Activated CD8-positive, alpha-beta T cell treated with anti-CD3 and anti-CD28 coated beads, Interleukin-2, amount 10 ng/mL, durations not matched to agents 7 days and 5 days (primary cell): ENCODE results near the gene RAB7A. TPM values are rescaled to one million over a fixed set of nuclear protein-coding genes. Genes with fewer than 3 reads are reported as not detected.
A peak's percentile ranks its signal among the peaks of the same experiment; 100 is the strongest.

Source experiments
- ATAC-seq: fragments of 150-1000 bp; cut with Tn5 transposase; one replicate; pipeline ENCODE4 v1.10.0; 2021; ENCODE audit warnings: moderate library complexity
- CTCF ChIA-PET: fragments of 350-600 bp; sonication (Branson Sonifier 250); formaldehyde crosslinking; loops from one replicate; lab custom pipeline; 2021; ENCODE audit warnings: antibody characterized with exemption; lab: Charles Lee
- POLR2A ChIA-PET: fragments of 350-600 bp; sonication (Branson Sonifier 250); formaldehyde crosslinking; loops from one replicate; lab custom pipeline; 2021; ENCODE audit warnings: antibody characterized with exemption; lab: Charles Lee
- DNase-seq: peaks from one replicate; pipeline ENCODE4 v3.0.0-alpha.2; 2020
- H3K27ac Mint-ChIP-seq: one replicate; pipeline ENCODE4 v1.8.0; 2021; ENCODE audit warnings: mild to moderate bottlenecking, mixed read lengths
- H3K27me3 Mint-ChIP-seq: one replicate; pipeline ENCODE4 v1.8.0; 2021; ENCODE audit warnings: low read depth, mixed read lengths
- H3K36me3 Mint-ChIP-seq: one replicate; pipeline ENCODE4 v1.8.0; 2021; ENCODE audit warnings: low read depth, mixed read lengths
- H3K4me1 Mint-ChIP-seq: one replicate; pipeline ENCODE4 v1.8.0; 2021; ENCODE audit warnings: low read depth, mixed read lengths
- H3K4me3 Mint-ChIP-seq: one replicate; pipeline ENCODE4 v1.8.0; 2021; ENCODE audit warnings: mild to moderate bottlenecking, mixed read lengths
- H3K9me3 Mint-ChIP-seq: one replicate; pipeline ENCODE4 v1.8.0; 2022; ENCODE audit warnings: mixed read lengths; ENCODE audit not compliant: insufficient read depth
- total RNA-seq, 2 experiments: library from RNA; stranded (reverse); gene quantifications; one replicate each; pipeline ENCODE4 v1.2.3, GENCODE V29; 2021

Gene RAB7A
- total RNA-seq, 2 experiments from 2014 or later = 256 to 269 TPM

DNA sequence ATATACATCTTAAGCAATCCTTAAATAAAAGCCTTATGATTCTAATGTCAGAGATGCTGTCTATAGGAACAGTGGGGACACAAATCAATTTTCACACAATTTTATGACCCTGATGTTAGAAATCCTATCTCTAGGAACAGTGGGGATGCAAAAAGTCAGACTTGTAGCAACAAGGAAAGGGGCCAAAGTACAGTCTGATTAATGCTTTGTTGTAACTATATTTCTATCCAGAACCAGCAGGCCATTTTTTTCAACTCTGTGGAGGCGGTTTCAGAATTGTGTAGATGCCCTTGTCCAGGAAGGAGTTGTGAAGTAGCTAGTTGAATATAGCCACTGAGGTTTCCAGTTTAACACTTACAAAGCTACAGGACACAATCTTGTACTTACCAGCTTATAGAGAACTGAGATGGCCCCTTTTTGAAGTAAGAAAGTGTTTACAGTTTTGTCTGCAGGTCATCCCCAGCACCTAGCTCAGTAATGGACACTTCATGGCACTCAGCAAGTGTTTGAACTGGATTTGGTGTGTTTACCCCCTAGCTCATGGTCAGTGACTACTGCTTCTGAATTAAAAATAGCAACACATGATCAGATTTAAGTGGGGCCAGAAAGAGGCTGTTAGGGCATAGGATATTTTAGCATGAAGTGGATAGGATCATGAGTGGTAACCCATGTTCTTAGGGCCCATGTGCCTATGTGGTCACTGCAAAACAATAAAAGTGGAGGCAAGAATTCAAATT, 54.3 kb downstream of the RAB7A start:
- no peak for ATAC-seq
- DNase-seq = no peak
- H3K4me3 Mint-ChIP-seq = no peak overlapping the region
- ChIA-PET CTCF (interaction anchor here (0.6 to 4.3 kb wide), 5 partner anchors 9 to 162 kb away, joined by 3 to 25 read pairs (median 5); no protein-coding TSS in a partner anchor), POLR2A (interaction anchor here (0.5 kb wide), 2 partner anchors 8 to 34 kb away, joined by 3 to 5 read pairs; no protein-coding TSS in a partner anchor)
- no peaks in the 10 kb centered on the region for H3K27me3 Mint-ChIP-seq
- peaks cover 62% of the 10 kb centered on the region for H3K4me1 Mint-ChIP-seq
- no peaks in the 10 kb centered on the region for H3K9me3 Mint-ChIP-seq
- H3K36me3 Mint-ChIP-seq = peaks cover 18% of the 10 kb centered on the region
- no peak overlapping the region for H3K27ac Mint-ChIP-seq

- Mint-ChIP-seq H3K4me3 (no peak overlapping the region), H3K27me3 (no peaks in the 10 kb centered on the region), H3K27ac (no peak overlapping the region), H3K36me3 (peaks cover 17% of the 10 kb centered on the region), H3K9me3 (no peaks in the 10 kb centered on the region), H3K4me1 (peaks cover 61% of the 10 kb centered on the region)
- ChIA-PET POLR2A (no interaction called here), CTCF (interaction anchor here (1.4 to 4.3 kb wide), 3 partner anchors 13 to 163 kb away, joined by 5 to 25 read pairs (median 12); no protein-coding TSS in a partner anchor)
- ATAC-seq (no peak), DNase-seq (no peak)
These were observed 55.2 kb downstream of the RAB7A start for GRCh38 chr3:128781164-128781563.

GRCh38 chr3:128782282-128783146, 56.5 kb downstream of the RAB7A start:
- no peak for DNase-seq
- H3K4me1 Mint-ChIP-seq = peaks cover 69% of the 10 kb centered on the region
- H3K9me3 Mint-ChIP-seq = no peaks in the 10 kb centered on the region
- H3K36me3 Mint-ChIP-seq = peaks cover 19% of the 10 kb centered on the region
- ChIA-PET CTCF (interaction anchor here (0.9 to 4.3 kb wide), 2 partner anchors 12 to 102 kb away, joined by 3 to 25 read pairs; no protein-coding TSS in a partner anchor), POLR2A (no interaction called here)
- H3K4me3 Mint-ChIP-seq = no peak overlapping the region
- H3K27ac Mint-ChIP-seq = peak overlapping the region; percentile 11
- no peaks in the 10 kb centered on the region for H3K27me3 Mint-ChIP-seq
- no peak for ATAC-seq

GRCh38 chr3:128783774-128784173, 57.8 kb downstream of the RAB7A start:
- POLR2A ChIA-PET = no interaction called here
- ATAC-seq = no peak
- H3K4me3 Mint-ChIP-seq = no peak overlapping the region
- H3K4me1 Mint-ChIP-seq = peaks cover 70% of the 10 kb centered on the region
- CTCF ChIA-PET = interaction anchor here (0.9 to 7.0 kb wide), 4 partner anchors 14 to 103 kb away, joined by 3 to 68 read pairs (median 6); no protein-coding TSS in a partner anchor
- no peak for DNase-seq
- no peaks in the 10 kb centered on the region for H3K9me3 Mint-ChIP-seq
- no peaks in the 10 kb centered on the region for H3K27me3 Mint-ChIP-seq
- peaks cover 17% of the 10 kb centered on the region for H3K36me3 Mint-ChIP-seq
- peak overlapping the region; percentile 44 for H3K27ac Mint-ChIP-seq

- DNase-seq = peak; percentile 56
- H3K9me3 Mint-ChIP-seq = no peaks in the 10 kb centered on the region
- H3K4me3 Mint-ChIP-seq = no peak overlapping the region
- peaks cover 68% of the 10 kb centered on the region for H3K4me1 Mint-ChIP-seq
- ChIA-PET POLR2A (no interaction called here), CTCF (interaction anchor here (1.1 to 7.0 kb wide), 3 partner anchors 13 to 103 kb away, joined by 3 to 68 read pairs (median 8); no protein-coding TSS in a partner anchor)
- H3K27ac Mint-ChIP-seq = peak overlapping the region; percentile 39
- peak; percentile 21 for ATAC-seq
- H3K36me3 Mint-ChIP-seq = peaks cover 17% of the 10 kb centered on the region
- no peaks in the 10 kb centered on the region for H3K27me3 Mint-ChIP-seq
These were observed 58.2 kb downstream of the RAB7A start for GRCh38 chr3:128784232-128784631.

DNA sequence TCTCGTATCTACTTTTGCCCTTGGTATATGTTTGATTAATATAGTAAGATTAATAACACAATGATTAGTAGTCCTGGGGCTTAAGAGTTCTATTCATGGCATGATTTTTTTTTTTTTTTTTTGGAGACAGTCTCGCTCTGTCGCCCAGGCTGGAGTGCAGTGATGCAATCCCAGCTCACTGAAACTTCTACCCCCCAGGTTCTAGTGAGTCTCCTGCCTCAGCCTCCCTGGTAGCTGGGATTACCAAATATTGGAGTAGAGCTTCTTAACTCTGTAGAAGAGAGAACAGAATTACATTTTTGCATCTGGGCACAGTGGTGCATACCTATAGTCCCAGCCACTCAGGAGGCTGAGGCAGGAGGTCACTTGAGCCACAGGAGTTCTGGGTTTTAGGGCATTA, 58.9 kb downstream of the RAB7A start:
- Mint-ChIP-seq H3K4me3 (no peak overlapping the region), H3K27ac (no peak overlapping the region), H3K36me3 (peaks cover 17% of the 10 kb centered on the region), H3K9me3 (no peaks in the 10 kb centered on the region), H3K27me3 (no peaks in the 10 kb centered on the region), H3K4me1 (peaks cover 69% of the 10 kb centered on the region)
- no peak for DNase-seq
- CTCF ChIA-PET = interaction anchor here (0.7 to 7.0 kb wide), 4 partner anchors 13 to 104 kb away, joined by 4 to 68 read pairs (median 7); no protein-coding TSS in a partner anchor
- POLR2A ChIA-PET = interaction anchor here (1.0 kb wide), 1 partner anchor 104 kb away, joined by 3 read pairs; no protein-coding TSS in a partner anchor
- ATAC-seq = no peak

DNA sequence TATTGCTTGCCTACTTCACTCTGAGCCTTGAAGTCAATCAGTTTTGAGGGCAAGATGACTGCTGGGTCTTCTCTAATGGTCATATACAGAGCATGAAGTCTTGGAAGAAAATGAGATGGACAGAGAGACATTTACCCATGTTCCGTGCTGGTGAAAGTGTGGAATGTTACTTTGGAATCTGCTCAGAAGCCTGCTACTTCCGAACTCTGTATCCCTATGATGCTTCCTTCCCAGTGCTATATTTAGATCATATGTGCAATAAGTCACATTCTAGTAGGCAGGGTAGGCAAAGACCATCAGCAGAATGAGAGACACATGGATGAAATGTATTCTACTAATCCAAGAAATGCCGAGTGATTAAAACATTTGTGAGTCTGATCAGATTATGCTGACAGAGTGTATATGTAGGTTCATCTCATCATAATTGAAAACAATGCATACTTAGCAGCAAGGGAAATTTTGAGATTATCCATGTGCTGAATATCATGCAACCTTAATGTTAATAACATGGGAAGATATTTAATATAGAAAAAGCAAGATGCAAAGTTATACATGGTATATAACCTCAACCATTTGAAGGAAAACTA, 60.5 kb downstream of the RAB7A start:
- H3K36me3 Mint-ChIP-seq = peaks cover 27% of the 10 kb centered on the region
- DNase-seq (no peak), ATAC-seq (no peak)
- H3K4me3 Mint-ChIP-seq = no peak overlapping the region
- H3K27me3 Mint-ChIP-seq = no peaks in the 10 kb centered on the region
- ChIA-PET POLR2A (interaction anchor here (3.0 to 3.5 kb wide), 2 partner anchors 59 to 105 kb away, joined by 10 to 35 read pairs; no protein-coding TSS in a partner anchor), CTCF (interaction anchor here (1.4 to 7.0 kb wide), 5 partner anchors 11 to 170 kb away, joined by 3 to 84 read pairs (median 18); no protein-coding TSS in a partner anchor)
- peaks cover 80% of the 10 kb centered on the region for H3K4me1 Mint-ChIP-seq
- no peaks in the 10 kb centered on the region for H3K9me3 Mint-ChIP-seq
- peak overlapping the region; percentile 96 for H3K27ac Mint-ChIP-seq

DNA sequence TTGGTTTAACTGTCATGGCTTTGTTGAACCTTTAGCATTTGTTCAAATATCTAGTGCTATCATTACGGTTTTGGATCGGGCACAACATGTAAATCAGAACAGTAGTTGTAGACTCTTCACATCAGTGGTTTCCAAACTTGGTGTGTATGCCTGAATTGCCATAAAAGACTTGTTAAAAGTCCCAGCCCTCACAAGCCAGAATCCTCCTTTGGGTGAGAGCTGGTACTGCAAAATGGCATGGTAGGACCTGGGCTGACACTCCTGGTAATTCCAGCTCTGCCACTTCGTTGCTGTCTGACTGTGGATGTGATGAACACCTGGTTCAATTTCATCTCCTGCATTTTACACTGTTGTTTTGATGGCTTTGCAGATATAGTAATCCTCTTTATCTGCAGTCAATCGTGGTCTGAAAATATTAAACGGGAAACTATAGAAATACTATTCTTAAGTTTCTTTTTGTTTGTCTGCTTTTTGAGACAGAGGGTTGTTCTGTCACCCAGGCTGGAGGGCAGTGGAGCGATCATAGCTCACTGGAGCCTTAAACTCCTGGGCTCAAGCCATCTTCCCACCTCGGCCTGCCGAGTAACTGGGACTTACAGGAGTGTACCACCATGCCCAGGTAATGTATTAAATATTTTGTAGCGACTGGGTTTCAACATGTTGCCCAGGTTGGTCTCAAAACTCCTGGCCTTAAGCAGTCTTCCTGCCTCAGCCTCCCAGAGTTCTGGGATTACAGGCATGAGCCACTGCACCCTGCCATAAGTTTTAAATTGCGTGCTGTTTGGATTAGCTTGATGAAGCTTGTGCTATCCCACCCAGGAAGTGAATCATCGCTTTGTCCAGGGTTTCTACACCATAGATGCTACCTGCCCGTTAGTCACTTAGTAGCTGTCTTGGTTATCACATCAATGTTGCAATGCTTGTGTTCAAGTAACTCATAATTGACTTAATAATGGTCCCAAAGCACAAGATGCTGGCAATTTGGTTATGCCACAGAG, 61.6 kb downstream of the RAB7A start:
- peak; percentile 53 for DNase-seq
- POLR2A ChIA-PET = interaction anchor here (1.6 to 3.5 kb wide), 6 partner anchors 16 to 529 kb away, joined by 5 to 35 read pairs (median 8); partner anchors contain the start of gene RAB7A

GRCh38 chr3:128788268-128788869, 62.4 kb downstream of the RAB7A start:
- ChIA-PET POLR2A (interaction anchor here (0.6 to 3.5 kb wide), 12 partner anchors 8 to 528 kb away, joined by 3 to 35 read pairs (median 5); partner anchors contain the start of gene RAB7A), CTCF (interaction anchor here (1.0 to 7.0 kb wide), 15 partner anchors 8 to 171 kb away, joined by 3 to 84 read pairs (median 7); no protein-coding TSS in a partner anchor)
- Mint-ChIP-seq H3K36me3 (peaks cover 33% of the 10 kb centered on the region), H3K27me3 (no peaks in the 10 kb centered on the region), H3K4me3 (peak overlapping the region; percentile 75), H3K27ac (peak overlapping the region; percentile 96), H3K9me3 (no peaks in the 10 kb centered on the region), H3K4me1 (peaks cover 84% of the 10 kb centered on the region)
- ATAC-seq (peak; percentile 33), DNase-seq (no peak)

More for the DNA sequence above, 61.6 kb downstream of the RAB7A start:
- H3K4me3 Mint-ChIP-seq = peak overlapping the region; percentile 75
- peaks cover 82% of the 10 kb centered on the region for H3K4me1 Mint-ChIP-seq
- no peaks in the 10 kb centered on the region for H3K9me3 Mint-ChIP-seq
- H3K36me3 Mint-ChIP-seq = peaks cover 32% of the 10 kb centered on the region
- H3K27ac Mint-ChIP-seq = peak overlapping the region; percentile 96
- no peaks in the 10 kb centered on the region for H3K27me3 Mint-ChIP-seq
- CTCF ChIA-PET = interaction anchor here (0.7 to 7.0 kb wide), 18 partner anchors 10 to 171 kb away, joined by 3 to 84 read pairs (median 6); partner anchors contain the start of gene ACAD9
- ATAC-seq = peak; percentile 64
